ENCODE measurements around the gene PWWP2B. TPM values are rescaled to one million over a fixed set of nuclear protein-coding genes. Genes with fewer than 3 reads are reported as not detected.

Gene PWWP2B
- total and polyA plus RNA-seq, 2 of the 8 experiments (the other 6 are each of a cell fraction or from before 2014, with no cell fraction given): 5.3 to 10.8 TPM

GRCh38 chr10:132365102-132365501 is 31.9 kb upstream of the PWWP2B start:
- H4K5ac ChIP-seq (ENCODE audit: insufficient read length, low read depth, low read length): no peak overlapping the region
- peaks cover 7% of the 10 kb centered on the region; the same call in 1 of the 2 replicates for H3K23me2 ChIP-seq (ENCODE audit: low read depth, low read length)
- no peak overlapping the region for H2BK20ac ChIP-seq (ENCODE audit: low read length)
- H3K23ac ChIP-seq (ENCODE audit: insufficient read length): no peak overlapping the region
- H3K14ac ChIP-seq (ENCODE audit: insufficient read length): no peak overlapping the region
- no peaks in the 10 kb centered on the region; a peak in 1 of 8 replicates for H3K36me3 ChIP-seq (ENCODE audit: control insufficient read depth in 2 of 4, insufficient read depth in 4 of 4, low read length in 3 of 4)
- H4K8ac ChIP-seq (ENCODE audit: extremely low read depth, insufficient read depth, low read length): no peak overlapping the region; the same call in 1 of the 2 replicates
- H2BK5ac ChIP-seq (ENCODE audit: low read depth, low read length): no peak overlapping the region
- no peak overlapping the region for H3K4ac ChIP-seq (replicated peaks; ENCODE audit: insufficient read length, low read depth, low read length)
- H2AFZ ChIP-seq (ENCODE audit: low read length): no peak overlapping the region
- H3K27ac ChIP-seq (ENCODE audit: low read depth, low read length): no peak overlapping the region
- H3K18ac ChIP-seq (ENCODE audit: extremely low read depth, low read length): no peak overlapping the region
- H2BK15ac ChIP-seq (ENCODE audit: low read length): no peak overlapping the region
- WGBS, 2 experiments (ENCODE audit: extremely low coverage in 1 of 2, insufficient coverage in 1 of 2, insufficient read length in 1 of 2, insufficient replicate concordance in 2 of 2, low coverage in 1 of 2, low lambda C conversion rate in 2 of 2, missing lambda C conversion rate in 1 of 2): 89% methylated on average over 8 of the region's 9 CpGs; no CpG with 5 or more reads in 1 of the 2 experiments
- H3K9me3 ChIP-seq (ENCODE audit: insufficient read depth in 2 of 2, low read depth in 1 of 2, low read length in 1 of 2): no peaks in the 10 kb centered on the region
- ChIA-PET CTCF (ENCODE audit: partially characterized antibody) (no interaction called here), POLR2A (ENCODE audit: partially characterized antibody) (no interaction called here)
- H3K9ac ChIP-seq (replicated peaks in 1 of 4; ENCODE audit: extremely low read depth in 1 of 4, low read depth in 3 of 4, low read length in 3 of 4): no peak overlapping the region
- peaks cover 0 to 7% (median 1%) of the 10 kb centered on the region in 4 experiments; a peak in 3 of 7 replicates for H3K4me1 ChIP-seq (replicated peaks in 1 of 4; ENCODE audit: control insufficient read depth in 3 of 4, insufficient read depth in 4 of 4, low read length in 3 of 4)
- no peak overlapping the region for H3K4me3 ChIP-seq (ENCODE audit: extremely low read depth in 1 of 4, insufficient read depth in 2 of 4, low read depth in 3 of 4, low read length in 4 of 4)
- no peaks in the 10 kb centered on the region for H3K79me2 ChIP-seq (ENCODE audit: control insufficient read depth in 1 of 2, insufficient read depth in 2 of 2, low read length in 2 of 2)
- no peak overlapping the region for H3K4me2 ChIP-seq (ENCODE audit: insufficient read depth in 1 of 2, low read depth in 2 of 2, low read length in 2 of 2)
- peaks cover 0 to 2% (median 0%) of the 10 kb centered on the region in 4 experiments; a peak in 1 of 7 replicates for H3K27me3 ChIP-seq (replicated peaks in 1 of 4; ENCODE audit: control insufficient read depth in 3 of 4, extremely low read depth in 1 of 4, insufficient read depth in 3 of 4, low read length in 3 of 4)
- no peak overlapping the region for H2AK5ac ChIP-seq (ENCODE audit: low read depth, low read length)
- FAIRE-seq (no peak), DNase-seq (ENCODE audit: low read depth in 1 of 2, low spot score in 2 of 2) (no peak)
- peaks cover 0 to 5% of the 10 kb centered on the region in 2 experiments for H4K20me1 ChIP-seq (replicated peaks in 1 of 2; ENCODE audit: control insufficient read depth in 1 of 2, insufficient read depth in 2 of 2, low read length in 2 of 2)
- no peak overlapping the region for H4K91ac ChIP-seq (replicated peaks; ENCODE audit: insufficient read length, low read length)
- H3K79me1 ChIP-seq (ENCODE audit: low read depth, low read length): no peaks in the 10 kb centered on the region
- TF ChIP-seq CEBPB (IDR thresholded peaks at IDR 0.05; ENCODE audit: low read depth, low read length) (no peak), E2F6 (IDR thresholded peaks at IDR 0.05) (peak; percentile 76), MAX (IDR thresholded peaks at IDR 0.05) (peak; percentile 40; the same call in 1 of the 2 replicates)
- no peak overlapping the region for H2BK120ac ChIP-seq (replicated peaks; ENCODE audit: low read depth, low read length)
- no peak overlapping the region for H2BK12ac ChIP-seq (ENCODE audit: low read depth, low read length)
- no peak overlapping the region for H3K56ac ChIP-seq (replicated peaks; ENCODE audit: insufficient read length, low read depth, low read length)

Measured in H1 (cell line).